Stomach (tissue), 9 donors: ENCODE measurements around the gene GTF2B. TPM values are rescaled to one million over a fixed set of nuclear protein-coding genes. Genes with fewer than 3 reads are reported as not detected.
"Not testable (repeated sequence)": the region's sequence is repeated elsewhere in the genome, so short reads cannot be mapped to it uniquely, and the experiment has no call there.

ENCODE experiments used
- DNase-seq, 2 donors: peaks; one replicate each; pipeline versions ENCODE4 v3.0.0 to v3.0.0-alpha.2; 2013 to 2019
- H3K27ac ChIP-seq, 5 donors: fragments of 200-600 bp in 4 of 5; sonication (generic) in 4 of 5; one replicate each; pipeline ENCODE4 v1.5.1; 2013 to 2019; ENCODE audit warnings: mild to moderate bottlenecking in 1 of 5, moderate library complexity in 1 of 5
- H3K27me3 ChIP-seq, 3 donors: fragments of 200-600 bp; sonication (generic); one replicate each; pipeline ENCODE4 v1.5.1; 2017 to 2019; ENCODE audit warnings: mixed run types in 1 of 3
- H3K36me3 ChIP-seq, 4 donors: fragments of 200-600 bp; sonication (generic); 1 replicate in 3 of 4; 2 replicates in 1 of 4; pipeline ENCODE4 v1.5.1; 2016 to 2019
- H3K4me1 ChIP-seq, 4 donors: fragments of 200-600 bp; sonication (generic); one replicate each; pipeline ENCODE4 v1.5.1; 2016 to 2019
- H3K4me3 ChIP-seq, 4 donors: fragments of 200-600 bp; sonication (generic) in 3 of 4; one replicate each; pipeline ENCODE4 v1.5.1; 2016 to 2019; ENCODE audit warnings: mild to moderate bottlenecking in 1 of 4
- H3K9me3 ChIP-seq, 4 donors: fragments of 200-600 bp; sonication (generic); one replicate each; pipeline ENCODE4 v1.5.1; 2016 to 2019
- CTCF ChIP-seq, 7 experiments: fragments of 450-650 bp in 4 of 7; fragments of 200-600 bp in 3 of 7; sonication (generic) in 3 of 7; IDR thresholded peaks; one replicate each; pipeline ENCODE4 v1.5.1; 2016 to 2019; ENCODE audit warnings: antibody characterized with exemption in 7 of 7, control low read depth in 2 of 7, mild to moderate bottlenecking in 1 of 7
- EP300 ChIP-seq: sonication (generic); formaldehyde crosslinking; IDR thresholded peaks from one replicate; pipeline ENCODE4 v1.6.1; 2017; ENCODE audit warnings: antibody characterized with exemption
- POLR2A ChIP-seq, 4 donors: fragments of 450-650 bp; IDR thresholded peaks; one replicate each; pipeline ENCODE4 v1.6.1; 2016; ENCODE audit warnings: antibody characterized with exemption in 4 of 4, control low read depth in 2 of 4, mild to moderate bottlenecking in 1 of 4, moderate library complexity in 1 of 4
- POLR2AphosphoS5 ChIP-seq, 3 donors: sonication (generic); formaldehyde crosslinking; IDR thresholded peaks; one replicate each; pipeline ENCODE4 v1.6.1; 2016; ENCODE audit warnings: antibody characterized with exemption in 3 of 3
- WGBS, 5 donors: extraction: QIAGEN DNeasy Blood & Tissue Kit in 3 of 5; methylation state at CpG; one replicate each; pipeline versions ENCODE4 v1.1.5 to v1.1.7; 2013 to 2018; 5-methylcytosine and 5-hydroxymethylcytosine counted together
- intact Hi-C: fragments of 100-400 bp; cut with DNase I; formaldehyde crosslinking; loops from one replicate; pipeline ENCODE4 v1.15.1; 2023; ENCODE audit warnings: low total_unique reads
- polyA plus RNA-seq, 3 donors: library from polyadenylated mRNA; stranded (reverse); fragments of 200-250 nt; gene quantifications; one replicate each; pipeline ENCODE4 v1.2.3, GENCODE V29; 2013
- total RNA-seq, 5 donors: library from RNA; depleted of rRNA; stranded (reverse); fragments of >200 nt; gene quantifications; one replicate each; pipeline versions ENCODE4 v1.1.0 to v1.2.3, GENCODE V29; 2014 to 2016
- donor health status: healthy with polysubstance abuse.
- donor health status: Bipolar disorder and iron deficiency.
- donor health status: healthy.

The GTF2B gene
- total and polyA plus RNA-seq, 8 donors, result 21.8 to 67.7 (median 33.4) TPM

GRCh38 chr1:88935522-88936222, 44.3 kb upstream of the GTF2B start:
- peaks cover 34 to 92% (median 78%) of the 10 kb centered on the region in 4 donors for H3K36me3 ChIP-seq
- 59 to 66% (median 66%) methylated on average over 5 of the region's 5 CpGs for WGBS, 5 donors
- intact Hi-C loops, result no loop called here
- no peak overlapping the region for H3K4me3 ChIP-seq
- H3K9me3 ChIP-seq, result no peaks in the 10 kb centered on the region
- DNase-seq, result peak in 1 of 2 donors; percentile 63
- TF ChIP-seq EP300 (no peak), CTCF (IDR thresholded peaks at IDR 0.05) (peak in 5 of 7 experiments; percentile 38 to 80 (median 53))
- no peaks in the 10 kb centered on the region for H3K27me3 ChIP-seq
- H3K4me1 ChIP-seq, result no peaks in the 10 kb centered on the region
- no peak overlapping the region for H3K27ac ChIP-seq

- DNase-seq, H3K4me1 ChIP-seq, H3K4me3 ChIP-seq, H3K27me3 ChIP-seq, H3K27ac ChIP-seq, H3K9me3 ChIP-seq, intact Hi-C loops: not testable (repeated sequence)
- H3K36me3 ChIP-seq, result peaks cover 23 to 97% (median 92%) of the 10 kb centered on the region in 4 donors
- 89 to 96% (median 93%) methylated on average over 7 of the region's 7 CpGs for WGBS, 5 donors
Observed at GRCh38 chr1:88930176-88930575, 38.8 kb upstream of the GTF2B start.

- TF ChIP-seq POLR2A (IDR thresholded peaks at IDR 0.05) (no peak), EP300 (no peak), CTCF (IDR thresholded peaks at IDR 0.05) (no peak), POLR2AphosphoS5 (IDR thresholded peaks at IDR 0.05) (no peak)
- no peaks in the 10 kb centered on the region for H3K4me1 ChIP-seq
- 94 to 100% (median 98%) methylated on average over 2 of the region's 2 CpGs for WGBS, 5 donors
- H3K36me3 ChIP-seq, result peaks cover 0 to 95% (median 84%) of the 10 kb centered on the region in 4 donors
- no peaks in the 10 kb centered on the region for H3K27me3 ChIP-seq
- intact Hi-C loops, result no loop called here
- no peak overlapping the region for H3K27ac ChIP-seq
- DNase-seq, result no peak
- H3K9me3 ChIP-seq, result peaks cover 0 to 16% (median 9%) of the 10 kb centered on the region in 4 donors
- no peak overlapping the region for H3K4me3 ChIP-seq
Observed at GRCh38 chr1:88923224-88923623, 31.9 kb upstream of the GTF2B start.

GRCh38 chr1:88922214-88922613, 30.8 kb upstream of the GTF2B start:
- DNase-seq, result no peak
- Histone ChIP-seq H3K4me1 (no peaks in the 10 kb centered on the region), H3K9me3 (peaks cover 4 to 26% (median 18%) of the 10 kb centered on the region in 4 donors), H3K27me3 (no peaks in the 10 kb centered on the region), H3K36me3 (peaks cover 0 to 86% (median 75%) of the 10 kb centered on the region in 4 donors), H3K4me3 (no peak overlapping the region), H3K27ac (no peak overlapping the region)
- intact Hi-C loops, result no loop called here
- TF ChIP-seq POLR2A (IDR thresholded peaks at IDR 0.05), result no peak
- TF ChIP-seq EP300, result no peak
- TF ChIP-seq CTCF (IDR thresholded peaks at IDR 0.05), result no peak
- TF ChIP-seq POLR2AphosphoS5 (IDR thresholded peaks at IDR 0.05), result no peak
- WGBS, 5 donors, result 82 to 89% (median 86%) methylated on average over 3 of the region's 3 CpGs

GRCh38 chr1:88920845-88921244, 29.5 kb upstream of the GTF2B start:
- intact Hi-C loops, result no loop called here
- 93 to 100% (median 100%) methylated on average over 1 of the region's 1 CpG for WGBS, 5 donors

More at GRCh38 chr1:88920845-88921244, 29.5 kb upstream of the GTF2B start:
- H3K36me3 ChIP-seq, result peaks cover 0 to 74% (median 64%) of the 10 kb centered on the region in 4 donors
- peaks cover 4 to 39% (median 22%) of the 10 kb centered on the region in 4 donors for H3K9me3 ChIP-seq
- no peak overlapping the region for H3K4me3 ChIP-seq
- no peaks in the 10 kb centered on the region for H3K27me3 ChIP-seq
- no peaks in the 10 kb centered on the region for H3K4me1 ChIP-seq
- no peak overlapping the region for H3K27ac ChIP-seq
- TF ChIP-seq POLR2AphosphoS5 (IDR thresholded peaks at IDR 0.05) (no peak), POLR2A (IDR thresholded peaks at IDR 0.05) (no peak), EP300 (no peak), CTCF (IDR thresholded peaks at IDR 0.05) (no peak)
- no peak for DNase-seq
